PFSK-1 (cell line): Measurements from ENCODE around the gene RGS12.

Experiments
- FOXP2 ChIP-seq: optimal IDR thresholded peaks from 2 replicates; pipeline ENCODE3; 2011; ENCODE audit warnings: borderline replicate concordance, control low read depth, inconsistent platforms; ENCODE audit not compliant: insufficient read depth; ENCODE audit errors: extremely low read length, extremely low read depth
- TAF1 ChIP-seq: IDR thresholded peaks from 2 replicates; pipeline ENCODE4 v1.6.1; 2012; ENCODE audit warnings: low read length, control low read depth, borderline replicate concordance; ENCODE audit not compliant: insufficient read depth

GRCh38 chr4:3267576-3268394, 25.0 kb upstream of the RGS12 start:
- TF ChIP-seq FOXP2: no peak
- TF ChIP-seq TAF1: no peak
